CD14-positive monocyte (primary cell): ENCODE data around the gene ITGB6. TPM values are rescaled to one million over a fixed set of nuclear protein-coding genes. Genes with fewer than 3 reads are reported as not detected.

ENCODE experiments used
- DNase-seq, 3 donors: peaks; one replicate each; pipeline ENCODE4 v3.0.0-alpha.2; 2011 to 2022
- H2AFZ ChIP-seq: 2 replicates; pipeline ENCODE4 v1.6.0; 2012; ENCODE audit warnings: mild to moderate bottlenecking, low read depth, low read length, inconsistent platforms; ENCODE audit not compliant: insufficient read depth, poor library complexity, severe bottlenecking
- H3K27ac ChIP-seq, 2 donors: 1 replicate in 1 of 2; 2 replicates in 1 of 2; pipeline ENCODE4 v1.5.1; 2012 to 2013; ENCODE audit warnings: low read length in 2 of 2, control low read depth in 1 of 2, inconsistent platforms in 1 of 2, low read depth in 1 of 2, mild to moderate bottlenecking in 1 of 2
- H3K27me3 ChIP-seq, 2 donors: one replicate each; pipeline versions ENCODE4 v1.6.0 to v1.6.1; 2011 to 2013; ENCODE audit warnings: low read length in 2 of 2; ENCODE audit not compliant: control insufficient read depth in 2 of 2, insufficient read depth in 2 of 2
- H3K36me3 ChIP-seq, 2 donors: replicated peaks in 1 of 2; 1 replicate in 1 of 2; 2 replicates in 1 of 2; pipeline versions ENCODE4 v1.5.1 to v1.6.1; 2012 to 2013; ENCODE audit warnings: low read length in 2 of 2, control low read depth in 1 of 2, inconsistent platforms in 1 of 2, mild to moderate bottlenecking in 1 of 2; ENCODE audit not compliant: insufficient read depth in 2 of 2, control insufficient read depth in 1 of 2
- H3K4me1 ChIP-seq, 2 donors: 1 replicate in 1 of 2; 2 replicates in 1 of 2; pipeline versions ENCODE4 v1.5.1 to v1.6.1; 2012 to 2013; ENCODE audit warnings: low read length in 2 of 2, control low read depth in 1 of 2, inconsistent platforms in 1 of 2, mild to moderate bottlenecking in 1 of 2, moderate library complexity in 1 of 2; ENCODE audit not compliant: insufficient read depth in 2 of 2, control insufficient read depth in 1 of 2
- H3K4me2 ChIP-seq: replicated peaks from 2 replicates; pipeline ENCODE3; 2012; ENCODE audit warnings: low read length, moderate library complexity, mild to moderate bottlenecking; ENCODE audit not compliant: poor library complexity, severe bottlenecking; ENCODE audit errors: extremely low read depth
- H3K4me3 ChIP-seq, 3 experiments: fragments of 200-600 bp in 1 of 3; sonication (generic) in 1 of 3; replicated peaks in 1 of 3; 1 replicate in 2 of 3; 2 replicates in 1 of 3; pipeline ENCODE4 v1.5.1; 2011 to 2013; ENCODE audit warnings: low read length in 3 of 3, mild to moderate bottlenecking in 3 of 3, control low read depth in 2 of 3, low read depth in 2 of 3, inconsistent platforms in 1 of 3, moderate library complexity in 1 of 3
- H3K79me2 ChIP-seq: 2 replicates; pipeline ENCODE4 v1.6.0; 2012; ENCODE audit warnings: mild to moderate bottlenecking, control low read depth, inconsistent platforms, low read length, moderate library complexity; ENCODE audit not compliant: insufficient read depth
- H3K9ac ChIP-seq: 2 replicates; pipeline ENCODE4 v1.6.0; 2017; ENCODE audit warnings: low read length, mild to moderate bottlenecking; ENCODE audit not compliant: insufficient read depth, poor library complexity, severe bottlenecking
- H3K9me3 ChIP-seq, 2 donors: replicated peaks in 1 of 2; 1 replicate in 1 of 2; 2 replicates in 1 of 2; pipeline versions ENCODE4 v1.5.1 to v1.6.1; 2012 to 2013; ENCODE audit warnings: low read length in 2 of 2, control low read depth in 1 of 2; ENCODE audit not compliant: control insufficient read depth in 1 of 2, insufficient read depth in 1 of 2
- H4K20me1 ChIP-seq: 2 replicates; pipeline ENCODE4 v1.6.0; 2012; ENCODE audit warnings: mild to moderate bottlenecking, low read length, control low read depth, moderate library complexity; ENCODE audit not compliant: insufficient read depth
- H3K27ac Mint-ChIP-seq, 7 donors: one replicate each; pipeline ENCODE4 v1.8.0; 2020; ENCODE audit warnings: mild to moderate bottlenecking in 7 of 7, mixed read lengths in 7 of 7, moderate library complexity in 6 of 7, inconsistent platforms in 2 of 7
- H3K27me3 Mint-ChIP-seq, 3 donors: one replicate each; pipeline ENCODE4 v1.8.0; 2021 to 2022; ENCODE audit warnings: low read depth in 3 of 3, mild to moderate bottlenecking in 3 of 3, mixed read lengths in 3 of 3, moderate library complexity in 3 of 3, inconsistent platforms in 1 of 3
- H3K36me3 Mint-ChIP-seq, 2 donors: one replicate each; pipeline ENCODE4 v1.8.0; 2020; ENCODE audit warnings: mixed read lengths in 2 of 2, inconsistent platforms in 1 of 2, mild to moderate bottlenecking in 1 of 2
- H3K4me1 Mint-ChIP-seq: one replicate; pipeline ENCODE4 v1.8.0; 2020; ENCODE audit warnings: mild to moderate bottlenecking, mixed read lengths
- H3K4me3 Mint-ChIP-seq, 2 donors: one replicate each; pipeline ENCODE4 v1.8.0; 2020; ENCODE audit warnings: mild to moderate bottlenecking in 2 of 2, mixed read lengths in 2 of 2, moderate library complexity in 1 of 2
- H3K9me3 Mint-ChIP-seq, 7 donors: one replicate each; pipeline ENCODE4 v1.8.0; 2020 to 2022; ENCODE audit warnings: mixed read lengths in 7 of 7, mild to moderate bottlenecking in 6 of 7, moderate library complexity in 6 of 7, inconsistent platforms in 2 of 7
- WGBS: methylation state at CpG from one replicate; pipeline ENCODE4 v1.1.5; 2013; ENCODE audit warnings: missing lambda C conversion rate; ENCODE audit not compliant: insufficient coverage; 5-methylcytosine and 5-hydroxymethylcytosine counted together
- intact Hi-C, 2 donors: fragments of 100-400 bp; cut with micrococcal nuclease; formaldehyde crosslinking; loops; one replicate each; pipeline versions ENCODE4 v1.15.0 to v1.15.1; 2023
- polyA plus RNA-seq, 3 donors: library from polyadenylated mRNA; depleted of rRNA in 1 of 3; unstranded in 2 of 3; stranded (reverse) in 1 of 3; fragments of 300-500 nt in 2 of 3; fragments of >200 nt in 1 of 3; fragmentation: Illumina TruSeq in 2 of 3; gene quantifications; 1 replicate in 2 of 3; 2 replicates in 1 of 3; pipeline ENCODE4 v1.2.3, GENCODE V29; 2012 to 2021
- TF ChIP-seq, protein P1 (sequence below): fragments of 200-600 bp; IDR thresholded peaks from one replicate; pipeline ENCODE4 v1.8.0; 2022; ENCODE audit warnings: antibody characterized with exemption, mild to moderate bottlenecking

ITGB6 gene
- polyA plus RNA-seq, 3 donors: not detected

- H3K36me3 Mint-ChIP-seq: no peaks in the 10 kb centered on the region
Observed at GRCh38 chr2:160168878-160169277, 31.2 kb downstream of the ITGB6 start.

DNA sequence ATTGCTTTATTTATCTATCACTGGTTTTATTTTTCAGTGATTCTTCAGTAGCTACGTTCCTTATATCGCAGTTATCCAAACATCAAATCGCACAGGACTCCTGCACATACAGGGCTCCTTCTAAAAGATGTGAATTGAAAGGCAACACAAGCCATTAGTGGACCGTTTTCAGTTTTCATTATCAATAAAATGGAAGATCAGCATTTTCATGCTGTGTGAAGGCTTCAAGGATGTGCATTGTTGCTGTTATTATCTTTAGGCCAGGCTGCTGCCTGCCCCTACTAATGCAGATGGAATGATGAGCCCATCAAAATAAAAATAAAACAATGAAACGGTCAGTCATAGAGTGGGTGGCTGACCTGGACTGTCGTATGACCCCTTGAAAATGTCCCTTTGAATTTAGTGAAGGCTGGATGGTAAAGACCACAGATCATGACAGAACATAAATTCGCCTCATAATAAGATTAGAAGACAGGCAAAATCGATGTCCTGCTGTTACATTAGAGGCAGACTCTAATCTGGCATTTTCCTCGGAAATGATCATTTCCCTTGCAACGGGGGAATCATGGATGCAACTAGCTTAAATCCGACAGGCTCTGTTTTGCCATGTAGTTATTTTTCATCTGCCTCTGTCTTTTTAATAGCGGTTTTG lies 32.9 kb downstream of the ITGB6 start:
- no peaks in the 10 kb centered on the region for H3K36me3 Mint-ChIP-seq
- peaks cover 0 to 1% (median 0%) of the 10 kb centered on the region in 7 donors for H3K9me3 Mint-ChIP-seq
- no peaks in the 10 kb centered on the region for H3K79me2 ChIP-seq
- 98% methylated on average over 4 of the region's 12 CpGs for WGBS
- no peaks in the 10 kb centered on the region for H3K4me1 Mint-ChIP-seq
- H3K9ac ChIP-seq: no peak overlapping the region
- no peak overlapping the region for H3K4me3 Mint-ChIP-seq
- H3K27ac ChIP-seq: no peak overlapping the region
- H3K4me2 ChIP-seq: no peak overlapping the region
- no peak for DNase-seq
- intact Hi-C loops: no loop called here
- H3K4me1 ChIP-seq: no peaks in the 10 kb centered on the region
- no peaks in the 10 kb centered on the region for H3K27me3 ChIP-seq
- peaks cover 0 to 3% (median 3%) of the 10 kb centered on the region in 3 donors for H3K27me3 Mint-ChIP-seq
- H2AFZ ChIP-seq: no peak overlapping the region
- H3K36me3 ChIP-seq: no peaks in the 10 kb centered on the region
- no peaks in the 10 kb centered on the region for H4K20me1 ChIP-seq
- TF ChIP-seq, protein P1, sequence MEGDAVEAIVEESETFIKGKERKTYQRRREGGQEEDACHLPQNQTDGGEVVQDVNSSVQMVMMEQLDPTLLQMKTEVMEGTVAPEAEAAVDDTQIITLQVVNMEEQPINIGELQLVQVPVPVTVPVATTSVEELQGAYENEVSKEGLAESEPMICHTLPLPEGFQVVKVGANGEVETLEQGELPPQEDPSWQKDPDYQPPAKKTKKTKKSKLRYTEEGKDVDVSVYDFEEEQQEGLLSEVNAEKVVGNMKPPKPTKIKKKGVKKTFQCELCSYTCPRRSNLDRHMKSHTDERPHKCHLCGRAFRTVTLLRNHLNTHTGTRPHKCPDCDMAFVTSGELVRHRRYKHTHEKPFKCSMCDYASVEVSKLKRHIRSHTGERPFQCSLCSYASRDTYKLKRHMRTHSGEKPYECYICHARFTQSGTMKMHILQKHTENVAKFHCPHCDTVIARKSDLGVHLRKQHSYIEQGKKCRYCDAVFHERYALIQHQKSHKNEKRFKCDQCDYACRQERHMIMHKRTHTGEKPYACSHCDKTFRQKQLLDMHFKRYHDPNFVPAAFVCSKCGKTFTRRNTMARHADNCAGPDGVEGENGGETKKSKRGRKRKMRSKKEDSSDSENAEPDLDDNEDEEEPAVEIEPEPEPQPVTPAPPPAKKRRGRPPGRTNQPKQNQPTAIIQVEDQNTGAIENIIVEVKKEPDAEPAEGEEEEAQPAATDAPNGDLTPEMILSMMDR: no peak
- H3K9me3 ChIP-seq: no peaks in the 10 kb centered on the region
- H3K4me3 ChIP-seq: no peak overlapping the region
- no peak overlapping the region for H3K27ac Mint-ChIP-seq

More at GRCh38 chr2:160168878-160169277, 31.2 kb downstream of the ITGB6 start:
- TF ChIP-seq, protein P1: no peak
- Histone ChIP-seq H3K9me3 (no peaks in the 10 kb centered on the region), H4K20me1 (no peaks in the 10 kb centered on the region), H3K36me3 (no peaks in the 10 kb centered on the region), H3K4me2 (no peak overlapping the region), H3K27me3 (no peaks in the 10 kb centered on the region), H3K79me2 (no peaks in the 10 kb centered on the region), H3K4me3 (no peak overlapping the region), H3K27ac (no peak overlapping the region), H3K9ac (no peak overlapping the region), H3K4me1 (no peaks in the 10 kb centered on the region), H2AFZ (no peak overlapping the region)
- no peak for DNase-seq
- Mint-ChIP-seq H3K9me3 (peaks cover 0 to 1% (median 0%) of the 10 kb centered on the region in 7 donors), H3K4me1 (no peaks in the 10 kb centered on the region), H3K27me3 (peaks cover 0 to 2% (median 0%) of the 10 kb centered on the region in 3 donors), H3K27ac (no peak overlapping the region), H3K4me3 (no peak overlapping the region)
- intact Hi-C loops: no loop called here
- no CpG with 5 or more reads among the region's 3 CpGs for WGBS
